Measurements from ENCODE around the gene CCDC34.

Gene CCDC34

DNA sequence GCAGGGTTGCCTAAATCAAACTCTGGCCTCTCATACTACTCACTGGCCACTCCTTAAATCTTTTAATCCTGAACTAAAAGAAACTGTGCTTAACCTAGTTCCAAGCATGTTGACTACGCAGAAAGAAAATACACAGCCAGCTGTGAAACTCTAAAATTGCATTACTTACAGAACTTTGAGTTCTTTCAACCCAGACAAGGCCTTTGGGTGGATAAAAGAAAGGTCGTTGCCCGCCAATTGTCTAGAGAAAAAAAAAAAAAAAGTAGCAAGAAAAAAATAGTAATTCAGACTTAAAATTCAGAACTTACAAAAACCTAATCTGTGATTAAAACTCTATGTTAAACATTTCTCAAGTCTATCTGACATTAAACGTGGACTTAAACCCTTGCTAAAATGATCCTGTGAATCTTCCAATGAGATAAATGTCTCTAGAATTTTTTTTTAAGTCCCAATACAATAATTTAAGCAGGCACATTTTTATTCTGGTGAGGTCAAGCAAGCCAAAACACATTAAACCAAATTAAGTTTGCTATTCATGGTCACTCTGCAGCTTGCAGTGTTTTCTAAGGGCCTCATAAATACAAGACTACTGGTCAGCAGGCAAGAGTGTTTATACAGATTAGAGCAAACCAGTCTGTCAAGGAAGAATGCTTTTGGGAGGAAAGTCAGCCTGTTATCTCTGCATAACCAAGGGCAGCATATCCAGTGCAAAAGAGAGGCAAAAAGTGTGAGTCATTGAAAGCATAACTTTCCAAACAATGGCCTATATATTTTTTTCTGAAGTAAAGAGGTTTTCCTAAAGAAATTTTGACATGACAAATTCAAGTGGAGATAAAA lies 29.5 kb upstream of the CCDC34 start:
- DNase-seq (ENCODE audit: low read depth): no peak

DNA sequence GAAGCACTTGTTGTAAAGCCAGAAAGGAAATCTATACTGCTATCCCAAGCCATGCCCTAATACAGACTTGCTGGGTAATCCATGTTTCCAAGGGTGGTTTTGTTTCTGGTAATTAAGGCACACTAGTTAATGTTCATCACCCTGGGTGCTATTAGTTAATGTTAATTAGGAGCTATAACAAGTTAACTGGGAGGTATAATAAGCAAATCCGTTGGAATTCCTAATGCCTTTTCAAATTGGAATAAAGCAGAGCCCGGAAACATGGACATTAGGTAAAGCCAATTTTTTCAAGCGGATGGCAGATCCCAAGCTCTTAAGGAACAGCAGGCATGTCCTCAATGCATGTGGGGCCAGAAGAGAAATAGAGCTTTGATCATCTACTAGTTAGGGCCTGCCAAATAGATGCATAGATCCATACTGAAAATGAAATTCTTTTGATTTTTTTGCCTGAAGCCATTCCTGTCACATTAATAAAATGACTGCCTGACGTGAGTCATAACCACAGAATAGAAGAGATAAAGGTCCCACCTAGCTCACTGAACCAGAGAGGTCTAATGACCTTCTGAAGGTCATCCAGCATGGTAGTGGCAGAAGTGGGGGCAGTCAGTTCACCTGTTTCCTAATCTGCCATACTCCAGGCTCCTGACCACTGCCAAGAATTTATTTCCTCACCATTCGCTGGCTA lies 28.5 kb upstream of the CCDC34 start:
- no peak for DNase-seq (ENCODE audit: low read depth)

DNA sequence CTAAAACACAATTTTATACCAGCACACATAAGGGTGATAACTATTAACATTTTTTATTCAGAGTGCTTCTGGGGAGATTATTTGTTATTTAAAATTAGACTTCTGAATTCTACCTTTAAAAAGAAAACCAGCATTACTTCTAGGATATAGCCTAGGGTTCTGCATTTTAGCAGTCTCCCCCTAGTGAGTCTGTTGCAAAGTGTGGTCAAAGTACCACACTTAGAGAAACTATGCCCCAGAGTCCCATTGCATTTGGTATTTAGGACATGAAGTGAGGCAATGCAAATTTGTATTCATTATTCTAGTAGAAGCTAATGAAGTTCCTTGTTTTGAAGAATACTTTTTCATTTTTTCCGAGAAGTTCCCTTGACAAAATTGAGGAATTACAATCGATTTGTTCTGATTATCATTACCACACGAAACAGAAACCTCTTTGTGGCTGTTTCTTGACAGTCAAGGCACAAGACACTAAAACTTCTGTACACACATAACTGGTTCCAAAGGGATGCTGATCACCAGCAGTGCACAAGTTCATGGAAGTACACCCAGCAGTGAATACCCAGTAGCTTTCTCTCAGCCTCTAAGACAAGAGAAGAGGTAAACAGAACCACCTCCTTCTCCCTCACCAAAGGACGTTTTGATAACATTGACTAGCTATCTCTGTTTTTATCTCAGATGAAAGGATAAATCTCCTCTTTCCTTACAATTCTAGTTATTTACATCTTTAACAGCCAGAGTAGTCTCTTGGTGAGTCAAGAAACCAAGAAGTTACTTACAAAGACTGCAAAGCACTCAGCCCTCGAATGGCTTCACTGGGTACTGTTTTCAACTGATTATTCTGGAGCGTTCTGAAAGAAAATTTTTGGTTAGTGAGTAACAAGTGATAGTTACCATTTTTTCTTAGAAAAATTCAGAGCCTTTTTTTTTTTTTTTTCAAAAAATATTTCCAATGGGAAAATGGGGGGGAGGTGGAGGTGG lies 27.6 kb upstream of the CCDC34 start:
- DNase-seq (ENCODE audit: low read depth): no peak

DNA sequence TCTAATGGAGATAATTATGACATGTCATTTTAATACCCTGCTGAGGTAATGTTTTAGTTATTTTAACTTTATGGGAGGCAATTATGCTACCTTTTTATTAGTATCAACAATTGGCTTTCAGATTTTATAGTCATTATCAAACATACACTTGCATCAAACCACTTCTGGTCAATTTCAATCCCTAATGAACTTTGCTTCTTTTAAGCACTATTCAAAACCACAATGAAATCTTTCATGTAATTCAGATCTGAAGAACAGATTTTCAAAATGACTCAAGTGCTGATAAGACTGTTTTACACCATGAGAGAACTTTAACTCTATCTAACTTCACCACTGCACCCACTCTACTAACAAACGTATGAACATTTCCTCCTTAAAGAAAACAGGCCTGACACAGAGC lies 25.9 kb upstream of the CCDC34 start:
- DNase-seq (ENCODE audit: low read depth): no peak

DNA sequence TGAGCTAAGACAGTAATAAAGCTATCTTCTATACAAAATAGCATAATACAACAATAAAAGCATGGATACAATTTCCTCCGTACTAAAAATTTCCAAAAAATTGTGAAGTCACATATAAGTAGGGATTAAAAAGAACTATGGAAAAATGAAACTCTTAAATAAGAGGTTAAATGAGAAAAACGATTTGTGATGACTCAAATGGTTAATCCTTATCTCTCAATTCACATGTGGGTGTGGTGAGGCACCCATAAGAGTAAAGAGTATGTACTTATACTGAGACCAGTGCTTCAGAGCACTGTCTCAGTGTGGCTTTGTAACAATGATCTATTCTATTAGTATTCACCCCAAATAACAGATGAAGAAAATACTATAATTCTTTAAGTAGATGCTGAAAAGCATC lies 25.0 kb upstream of the CCDC34 start:
- no peak for DNase-seq (ENCODE audit: low read depth)

DNA sequence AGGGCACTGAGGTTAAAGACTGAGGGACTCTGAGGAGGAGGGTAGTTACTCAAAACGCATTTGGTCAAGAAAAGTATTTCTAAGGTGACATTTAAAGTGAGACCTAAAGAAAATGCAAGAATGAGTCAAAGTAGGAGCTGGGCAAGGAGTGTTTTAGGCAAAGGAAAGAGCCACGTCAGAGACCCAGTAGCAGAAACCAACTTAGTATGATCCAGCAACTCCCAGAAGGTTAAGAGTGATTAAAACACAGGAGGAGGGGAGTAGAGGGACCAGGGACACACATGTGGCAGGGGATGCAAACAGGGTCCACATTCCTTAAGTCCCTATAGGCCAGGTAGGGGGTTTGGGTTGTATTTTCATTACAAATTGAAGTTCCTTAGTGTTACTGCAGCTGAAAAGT lies 24.3 kb upstream of the CCDC34 start:
- DNase-seq (ENCODE audit: low read depth): no peak

DNA sequence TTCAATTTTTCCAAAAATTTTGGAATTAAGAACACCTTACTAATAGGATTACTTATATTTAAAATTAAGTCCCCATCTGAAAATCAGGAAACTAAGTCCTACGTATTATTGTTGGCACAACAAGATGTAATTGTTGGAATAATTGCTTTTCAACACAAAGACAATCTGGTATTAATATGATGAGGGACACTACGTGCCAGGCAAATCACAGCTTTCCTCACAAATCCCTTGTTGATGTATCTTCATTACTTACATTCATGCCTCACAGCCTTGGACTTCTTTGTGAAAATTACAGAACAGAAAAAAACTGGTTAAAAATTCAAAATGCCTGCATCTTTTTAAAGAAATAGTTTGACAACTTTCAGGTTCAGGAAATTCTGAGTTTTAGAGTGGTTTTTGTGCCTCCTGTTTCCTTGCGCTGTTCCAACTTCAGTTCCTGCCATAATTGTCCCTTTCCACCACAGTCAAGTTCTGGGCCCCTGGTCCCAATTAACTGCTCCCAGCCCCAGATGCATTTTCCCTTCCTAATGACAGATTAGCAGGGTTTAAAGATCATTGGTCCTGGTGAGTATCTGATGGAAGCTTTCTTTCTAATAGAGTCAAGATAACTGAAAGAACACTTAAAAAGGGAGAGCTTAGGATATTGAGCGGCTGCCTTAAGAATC lies 23.3 kb upstream of the CCDC34 start:
- DNase-seq (ENCODE audit: low read depth): no peak

DNA sequence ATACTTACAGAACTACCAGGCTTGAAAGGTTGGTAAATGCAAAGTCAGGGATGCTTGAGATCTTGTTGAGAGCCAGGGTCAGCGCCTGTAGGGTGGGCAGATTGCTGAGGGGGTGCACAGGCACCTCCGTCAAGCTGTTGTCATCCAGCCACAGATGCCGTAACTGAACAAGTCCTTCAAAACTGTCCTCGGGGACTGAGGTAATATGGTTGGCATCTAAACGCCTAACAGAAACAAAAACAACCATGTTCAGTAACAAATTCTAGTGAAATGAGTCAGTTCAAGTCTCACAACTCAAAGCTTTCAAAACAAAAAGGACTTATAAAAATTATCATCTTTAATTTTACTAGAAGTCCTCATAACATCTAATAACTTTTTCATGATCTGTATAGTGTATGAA lies 22.2 kb upstream of the CCDC34 start:
- DNase-seq (ENCODE audit: low read depth): no peak

DNA sequence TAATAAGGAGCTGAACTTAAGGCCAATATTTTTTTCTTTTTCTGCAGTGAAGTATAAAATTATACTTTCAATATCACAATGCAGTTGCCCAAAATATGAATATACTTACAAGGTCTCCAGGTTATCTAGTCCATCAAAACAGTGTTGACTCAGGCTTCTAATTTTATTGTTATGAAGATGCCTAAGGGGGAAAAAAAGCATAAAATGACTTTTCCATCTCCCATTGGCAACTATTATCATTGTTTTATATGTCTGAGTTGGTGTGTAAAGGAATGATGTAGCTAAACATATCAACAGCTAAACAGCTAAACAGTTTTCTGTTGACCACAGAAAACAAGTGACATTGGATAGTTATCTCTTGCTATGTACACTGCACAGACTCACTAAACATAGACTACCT lies 21.2 kb upstream of the CCDC34 start:
- no peak for DNase-seq (ENCODE audit: low read depth)

DNA sequence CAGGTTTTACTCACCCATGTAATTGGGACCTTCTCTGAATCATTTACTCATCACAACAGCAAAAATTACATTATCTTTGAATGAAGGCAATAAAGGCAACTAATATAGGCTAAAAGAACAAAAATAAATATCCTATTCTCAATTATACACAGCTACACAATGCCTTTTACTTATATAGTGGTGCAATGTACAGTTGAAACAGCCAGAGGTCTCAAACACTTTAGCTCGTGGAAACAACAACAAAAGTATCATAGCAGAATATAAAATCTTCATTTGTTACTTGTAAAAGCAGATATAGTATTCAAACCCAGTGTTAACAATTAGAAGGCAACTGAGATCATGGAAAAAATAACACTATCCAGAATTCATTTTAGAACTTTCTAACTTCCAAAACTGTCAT lies 20.6 kb upstream of the CCDC34 start:
- no peak for DNase-seq (ENCODE audit: low read depth)

DNA sequence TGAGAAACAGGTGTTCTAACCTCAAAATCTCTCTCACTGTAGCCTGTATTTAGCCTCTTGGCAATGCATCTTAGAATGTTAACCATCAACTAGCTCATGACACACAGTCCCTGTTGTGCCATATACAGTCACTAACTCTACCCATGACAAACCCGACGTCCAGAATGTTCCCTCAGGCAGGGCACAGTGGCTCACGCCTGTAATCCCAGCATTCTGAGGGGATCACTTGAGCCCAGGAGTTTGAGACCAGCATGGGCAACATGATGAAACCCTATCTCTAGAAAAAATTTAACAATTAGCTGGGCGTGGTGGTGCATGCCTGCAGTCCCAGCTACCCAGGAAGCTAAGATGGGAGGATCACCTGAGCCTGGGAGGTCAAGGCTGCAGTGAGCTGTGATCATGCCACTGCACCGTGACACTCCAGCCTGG lies 18.2 kb upstream of the CCDC34 start:
- DNase-seq (ENCODE audit: low read depth): no peak

DNA sequence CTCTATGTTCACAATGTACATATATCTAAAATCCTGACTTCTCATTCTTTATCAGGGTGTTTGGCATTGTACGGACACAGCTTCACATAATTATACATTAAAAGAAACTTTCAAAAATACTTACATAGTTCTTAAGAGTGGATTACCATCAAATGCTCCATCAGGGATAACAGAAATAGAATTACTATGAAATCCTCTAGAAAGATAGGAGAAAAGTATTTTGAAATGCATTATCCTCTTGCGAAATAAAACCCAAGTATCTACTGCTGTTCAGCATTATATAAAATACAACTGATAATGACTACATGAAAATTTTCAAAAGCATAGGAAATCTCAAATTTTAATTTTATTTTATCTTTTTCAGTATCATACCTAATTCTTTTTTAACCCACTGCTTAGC lies 17.8 kb upstream of the CCDC34 start:
- DNase-seq (ENCODE audit: low read depth): no peak

DNA sequence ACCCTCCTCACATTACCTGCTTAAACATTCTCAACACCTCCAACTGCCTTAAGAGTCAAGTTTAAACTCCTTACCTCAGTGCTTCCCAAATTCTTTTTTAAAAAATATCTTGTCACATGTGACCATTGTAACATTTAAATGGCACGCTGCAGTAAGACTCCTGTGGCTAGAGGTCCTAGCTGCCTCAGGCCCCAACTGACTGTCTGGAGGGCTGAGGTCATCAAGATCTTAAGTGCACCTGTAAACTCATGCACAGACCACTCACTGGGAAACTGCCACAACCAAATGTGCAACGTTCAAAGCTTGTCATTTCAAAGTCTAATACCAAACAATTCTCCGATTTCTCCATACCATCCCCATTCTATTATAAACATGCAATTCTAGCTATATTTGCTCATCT lies 16.4 kb upstream of the CCDC34 start:
- DNase-seq (ENCODE audit: low read depth): no peak

DNA sequence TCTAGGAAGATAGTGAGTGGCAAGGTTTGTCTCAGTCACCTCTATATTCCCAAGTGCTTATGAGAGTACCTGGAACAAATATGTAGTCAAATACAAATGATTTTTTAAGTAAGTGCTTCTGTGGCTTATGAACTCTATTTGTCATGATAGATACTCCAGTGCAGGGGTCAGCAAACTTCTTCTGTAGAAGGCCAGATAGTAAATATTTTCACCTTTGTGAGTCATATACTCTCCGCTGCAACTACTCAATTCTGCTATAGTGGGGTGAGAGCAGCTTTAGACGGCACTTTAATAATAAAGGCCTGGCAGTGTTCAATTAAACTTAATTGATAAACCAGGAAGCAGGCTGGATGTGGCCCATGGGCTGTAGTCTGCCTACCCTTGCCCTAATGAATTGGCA lies 12.4 kb upstream of the CCDC34 start:
- no peak for DNase-seq (ENCODE audit: low read depth)

DNA sequence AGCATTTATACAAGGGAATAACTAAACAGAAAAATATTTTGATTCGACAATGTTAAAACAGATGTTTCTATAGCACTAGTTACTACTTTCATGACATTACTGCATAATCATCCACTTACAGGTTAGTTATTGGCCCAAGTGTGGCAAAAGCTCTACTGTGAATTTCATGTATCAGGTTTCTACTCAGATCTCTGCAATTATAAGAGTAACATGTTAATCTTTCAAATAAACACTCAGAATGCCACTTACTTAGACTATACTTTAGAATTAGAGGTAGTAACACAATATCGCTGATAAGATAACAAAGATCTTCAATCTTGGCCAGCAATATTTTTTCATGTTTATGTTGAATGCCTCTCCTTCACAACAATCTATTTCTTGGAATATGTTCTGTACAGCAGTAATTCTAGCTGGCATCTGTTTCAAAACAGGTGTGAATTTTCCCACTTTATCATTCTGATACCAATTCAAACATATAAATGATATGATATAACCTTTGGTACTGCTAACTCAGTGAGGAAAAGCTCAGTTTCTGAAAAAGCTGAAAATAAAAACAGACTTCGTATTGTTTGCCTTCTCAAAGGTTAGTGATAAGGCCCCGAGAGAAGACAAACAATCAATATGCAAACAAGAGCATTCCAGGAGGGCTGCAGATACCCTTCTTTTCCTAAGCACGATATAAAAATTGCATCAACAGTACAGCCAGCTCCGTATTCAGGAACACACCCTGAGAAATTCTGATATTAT lies 11.0 kb upstream of the CCDC34 start:
- no peak for DNase-seq (ENCODE audit: low read depth)

DNA sequence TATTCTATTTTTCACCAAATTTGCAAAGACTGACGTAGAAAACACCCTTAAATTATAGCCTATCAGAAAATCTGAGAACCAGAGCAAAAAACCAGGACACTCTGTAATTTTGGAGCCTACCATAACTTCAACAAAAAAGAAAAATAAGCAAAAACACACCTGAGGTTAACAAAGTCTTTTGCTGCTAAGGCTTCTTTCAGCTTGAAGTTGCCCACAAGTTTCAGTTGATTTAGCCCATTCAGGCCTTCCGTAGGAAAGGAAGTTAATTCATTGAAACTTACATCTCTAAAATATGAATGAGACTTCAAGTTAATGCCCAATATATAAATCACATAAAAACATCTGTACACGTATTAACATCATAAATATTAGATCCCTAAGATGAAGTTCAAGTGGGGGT lies 10.4 kb upstream of the CCDC34 start:
- DNase-seq (ENCODE audit: low read depth): no peak

DNA sequence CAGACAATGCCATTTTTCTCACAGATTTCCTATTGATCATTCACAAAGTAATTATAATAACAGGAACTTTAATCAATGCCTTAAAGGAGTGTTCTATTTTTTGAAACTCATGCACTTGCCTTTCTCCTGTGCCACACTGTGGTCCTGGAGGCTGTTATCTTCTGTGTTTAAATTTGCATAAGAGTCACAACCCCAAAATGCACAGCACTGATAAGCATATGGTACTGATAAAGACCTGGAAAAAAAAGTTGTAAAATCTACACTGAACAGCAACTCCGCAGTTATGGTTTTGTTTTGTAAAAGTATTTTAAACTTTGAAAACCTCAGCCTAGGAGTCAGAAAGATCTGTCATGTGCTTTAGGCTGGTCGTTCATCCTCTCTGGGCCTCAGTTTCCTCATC lies 9.1 kb upstream of the CCDC34 start:
- no peak for DNase-seq (ENCODE audit: low read depth)

DNA sequence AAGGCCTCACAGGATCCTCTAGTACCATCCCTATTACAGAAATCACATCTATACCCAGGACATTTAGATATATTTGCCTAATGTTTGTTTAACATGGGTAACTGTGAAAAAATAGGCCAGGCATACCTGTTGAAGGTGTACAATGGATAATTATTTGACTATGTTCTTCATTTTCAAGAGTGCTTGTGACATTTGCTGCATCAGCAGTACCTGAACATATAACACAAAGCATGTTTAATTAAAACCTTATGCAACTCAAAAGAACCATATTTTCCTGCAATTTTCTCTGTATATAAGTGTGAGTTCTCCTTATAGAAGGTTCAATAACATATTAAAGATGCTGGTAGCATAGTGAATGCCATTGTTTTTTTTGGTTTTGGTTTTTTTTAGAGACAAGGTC lies 8.5 kb upstream of the CCDC34 start:
- DNase-seq (ENCODE audit: low read depth): no peak

DNA sequence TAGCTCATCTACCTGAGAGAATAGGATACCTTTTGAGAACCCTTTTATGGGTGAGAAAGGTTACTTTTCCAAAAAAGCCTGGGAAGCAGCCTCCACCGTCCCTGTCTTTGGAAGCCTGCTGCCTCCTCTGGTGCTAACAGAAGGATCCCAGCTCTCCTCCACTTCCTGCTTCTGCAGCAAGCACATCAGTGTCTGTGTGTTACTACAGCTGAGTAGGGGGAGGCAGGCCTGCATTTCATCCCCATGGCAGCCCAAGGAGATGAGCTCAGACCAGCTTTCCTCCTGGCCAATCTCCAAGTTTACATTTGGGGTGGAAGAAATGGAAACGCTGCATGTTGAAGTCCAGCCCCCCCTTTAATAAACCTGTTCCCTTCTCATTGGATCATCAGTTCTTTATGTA lies 7.4 kb upstream of the CCDC34 start:
- DNase-seq (ENCODE audit: low read depth): no peak

DNA sequence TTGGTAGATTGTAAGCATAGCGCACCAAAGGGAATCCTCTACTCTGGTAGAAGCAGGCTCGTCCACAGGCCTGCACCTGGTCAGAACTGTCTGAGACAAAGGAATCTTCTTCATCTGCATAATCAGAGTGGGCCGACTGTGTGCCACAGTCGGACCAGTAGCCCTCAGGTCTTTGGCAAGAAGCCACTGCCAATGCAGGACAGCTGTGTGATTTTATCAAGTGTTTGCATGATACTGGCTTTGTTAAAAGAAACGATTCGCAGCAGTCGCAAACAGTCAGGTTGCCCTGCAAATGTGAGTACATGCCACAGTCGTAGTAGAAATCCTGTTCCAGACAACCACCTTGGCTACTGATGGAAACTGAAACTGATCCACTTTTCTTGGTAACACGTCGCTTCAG lies 4.9 kb upstream of the CCDC34 start:
- DNase-seq (ENCODE audit: low read depth): no peak

DNA sequence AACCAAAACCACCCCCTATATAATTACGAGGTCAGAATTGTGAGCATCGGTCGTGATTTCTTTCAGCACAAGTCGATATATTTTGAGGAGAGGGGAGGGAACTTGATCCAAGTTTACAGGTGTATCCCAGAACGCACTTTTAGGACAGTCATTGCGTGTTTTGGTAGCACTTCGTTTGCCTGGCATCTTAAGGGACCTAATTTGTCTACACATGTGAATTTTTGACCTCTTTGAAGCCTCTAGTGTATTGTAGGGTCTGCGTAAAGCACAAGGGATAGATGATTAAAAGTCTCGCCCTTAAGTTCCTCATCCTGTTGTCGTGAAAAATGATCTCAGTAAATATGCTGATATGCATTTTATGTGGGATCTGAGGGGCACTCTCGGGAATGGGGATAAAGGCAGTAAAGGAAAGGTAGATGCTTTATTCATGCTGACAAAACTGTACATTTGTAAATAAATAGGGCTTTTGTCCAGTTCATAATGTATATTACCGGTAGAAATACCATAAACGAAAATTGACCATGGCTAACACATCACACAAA lies 632 bp upstream of the CCDC34 start:
- DNase-seq (ENCODE audit: low read depth): no peak

Data from stimulated activated CD8-positive, alpha-beta memory T cell treated with anti-CD3 and anti-CD28 coated beads, Interleukin-15, amount 100 ng/mL, for 24 hours (primary cell).